Mesothelial cell of epicardium (in vitro differentiated cells): ENCODE measurements around the gene AUNIP. TPM values are rescaled to one million over a fixed set of nuclear protein-coding genes. Genes with fewer than 3 reads are reported as not detected.

ENCODE experiments used
- DNase-seq, 2 experiments: peaks; one replicate each; pipeline ENCODE4 v3.0.0; 2021; ENCODE audit warnings: low spot score in 2 of 2; ENCODE audit not compliant: unreplicated experiment in 2 of 2
- H3K27ac Mint-ChIP-seq: 2 replicates; pipeline ENCODE4 v1.8.0; 2021; ENCODE audit warnings: mixed read lengths
- H3K27me3 Mint-ChIP-seq: 2 replicates; pipeline ENCODE4 v1.8.0; 2021; ENCODE audit warnings: low read depth, mixed read lengths
- H3K36me3 Mint-ChIP-seq: 2 replicates; pipeline ENCODE4 v1.8.0; 2021; ENCODE audit warnings: mixed read lengths
- H3K4me1 Mint-ChIP-seq: 2 replicates; pipeline ENCODE4 v1.8.0; 2021; ENCODE audit warnings: mixed read lengths
- H3K4me3 Mint-ChIP-seq: 2 replicates; pipeline ENCODE4 v1.8.0; 2021; ENCODE audit warnings: mild to moderate bottlenecking, moderate library complexity, mixed read lengths
- H3K9me3 Mint-ChIP-seq: 2 replicates; pipeline ENCODE4 v1.8.0; 2021; ENCODE audit warnings: mixed read lengths
- total RNA-seq: library from RNA; stranded (reverse); gene quantifications from 3 replicates; pipeline ENCODE4 v1.2.1, GENCODE V29; 2021
- TF ChIP-seq, protein P1 (sequence below): fragments of 200-600 bp; sonication (generic); IDR thresholded peaks from one replicate; pipeline ENCODE4 v1.5.0; 2021; ENCODE audit warnings: antibody characterized with exemption; ENCODE audit not compliant: unreplicated experiment

AUNIP gene
- total RNA-seq, 1 donor from 2014 or later = 2.7 TPM

- TF ChIP-seq, protein P1, sequence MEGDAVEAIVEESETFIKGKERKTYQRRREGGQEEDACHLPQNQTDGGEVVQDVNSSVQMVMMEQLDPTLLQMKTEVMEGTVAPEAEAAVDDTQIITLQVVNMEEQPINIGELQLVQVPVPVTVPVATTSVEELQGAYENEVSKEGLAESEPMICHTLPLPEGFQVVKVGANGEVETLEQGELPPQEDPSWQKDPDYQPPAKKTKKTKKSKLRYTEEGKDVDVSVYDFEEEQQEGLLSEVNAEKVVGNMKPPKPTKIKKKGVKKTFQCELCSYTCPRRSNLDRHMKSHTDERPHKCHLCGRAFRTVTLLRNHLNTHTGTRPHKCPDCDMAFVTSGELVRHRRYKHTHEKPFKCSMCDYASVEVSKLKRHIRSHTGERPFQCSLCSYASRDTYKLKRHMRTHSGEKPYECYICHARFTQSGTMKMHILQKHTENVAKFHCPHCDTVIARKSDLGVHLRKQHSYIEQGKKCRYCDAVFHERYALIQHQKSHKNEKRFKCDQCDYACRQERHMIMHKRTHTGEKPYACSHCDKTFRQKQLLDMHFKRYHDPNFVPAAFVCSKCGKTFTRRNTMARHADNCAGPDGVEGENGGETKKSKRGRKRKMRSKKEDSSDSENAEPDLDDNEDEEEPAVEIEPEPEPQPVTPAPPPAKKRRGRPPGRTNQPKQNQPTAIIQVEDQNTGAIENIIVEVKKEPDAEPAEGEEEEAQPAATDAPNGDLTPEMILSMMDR = no peak
- Mint-ChIP-seq H3K4me1 (peaks cover 25% of the 10 kb centered on the region), H3K4me3 (no peak overlapping the region), H3K27me3 (no peaks in the 10 kb centered on the region), H3K27ac (no peak overlapping the region), H3K9me3 (no peaks in the 10 kb centered on the region), H3K36me3 (peaks cover 7% of the 10 kb centered on the region)
- DNase-seq = no peak
These were observed 43.0 kb downstream of the AUNIP start for GRCh38 chr1:25816112-25816718.

- no peaks in the 10 kb centered on the region for H3K9me3 Mint-ChIP-seq
- no peaks in the 10 kb centered on the region for H3K27me3 Mint-ChIP-seq
- H3K36me3 Mint-ChIP-seq = peaks cover 7% of the 10 kb centered on the region
- H3K27ac Mint-ChIP-seq = peak overlapping the region; percentile 19
- TF ChIP-seq, protein P1 = no peak
- peaks cover 18% of the 10 kb centered on the region for H3K4me1 Mint-ChIP-seq
- no peak for DNase-seq
- H3K4me3 Mint-ChIP-seq = no peak overlapping the region
These were observed 43.8 kb downstream of the AUNIP start for GRCh38 chr1:25815208-25816111.

GRCh38 chr1:25814549-25815087 lies 44.6 kb downstream of the AUNIP start:
- Mint-ChIP-seq H3K27ac (peak overlapping the region; percentile 19), H3K9me3 (no peaks in the 10 kb centered on the region), H3K27me3 (no peaks in the 10 kb centered on the region)

GRCh38 chr1:25813734-25814471 lies 45.4 kb downstream of the AUNIP start:
- Mint-ChIP-seq H3K9me3 (no peaks in the 10 kb centered on the region), H3K27ac (no peak overlapping the region), H3K4me3 (no peak overlapping the region), H3K4me1 (peaks cover 12% of the 10 kb centered on the region), H3K27me3 (no peaks in the 10 kb centered on the region), H3K36me3 (peaks cover 9% of the 10 kb centered on the region)
- TF ChIP-seq, protein P1 = no peak
- DNase-seq = no peak

More at GRCh38 chr1:25814549-25815087, 44.6 kb downstream of the AUNIP start:
- Mint-ChIP-seq H3K4me3 (no peak overlapping the region), H3K4me1 (peaks cover 18% of the 10 kb centered on the region), H3K36me3 (peaks cover 8% of the 10 kb centered on the region)
- DNase-seq = no peak
- TF ChIP-seq, protein P1 = no peak

DNA sequence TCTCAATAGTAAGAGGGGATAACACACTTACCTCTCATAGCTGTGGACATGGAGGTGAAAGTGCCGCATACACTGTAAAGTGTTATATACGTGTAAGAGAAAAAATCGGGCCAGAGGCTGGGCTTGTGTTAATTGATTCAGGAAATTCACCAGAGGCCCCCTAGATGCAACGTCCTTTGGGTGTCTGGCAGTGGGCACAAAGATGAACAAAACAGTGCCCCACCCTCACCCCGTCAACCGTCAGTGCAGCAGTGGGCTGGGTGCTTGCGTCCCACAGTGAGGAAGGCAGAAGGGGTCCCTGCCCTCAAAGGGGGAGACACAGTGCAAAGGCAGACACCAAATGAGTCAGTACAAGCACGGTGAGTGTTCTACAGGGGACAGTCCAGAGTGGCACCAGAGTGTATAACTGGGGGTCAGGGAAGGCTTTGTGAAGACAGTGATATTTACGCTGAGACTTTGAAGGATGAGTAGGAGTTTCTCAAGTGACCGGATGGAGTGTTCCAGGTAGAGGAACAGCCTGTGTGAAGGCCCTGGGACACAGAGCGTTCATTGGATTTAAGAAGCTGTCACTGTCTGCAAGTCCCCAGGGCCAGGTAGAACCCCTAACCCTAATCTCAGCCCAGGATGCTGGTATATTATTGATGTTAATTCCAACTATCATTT lies 46.1 kb downstream of the AUNIP start:
- no peaks in the 10 kb centered on the region for H3K27me3 Mint-ChIP-seq
- no peaks in the 10 kb centered on the region for H3K9me3 Mint-ChIP-seq
- no peak overlapping the region for H3K27ac Mint-ChIP-seq
- peaks cover 5% of the 10 kb centered on the region for H3K4me1 Mint-ChIP-seq
- TF ChIP-seq, protein P1 = no peak
- H3K4me3 Mint-ChIP-seq = no peak overlapping the region
- H3K36me3 Mint-ChIP-seq = peaks cover 9% of the 10 kb centered on the region
- no peak for DNase-seq
